HL-60 (cell line): Measurements from ENCODE around the gene SEMA3D.

Experiments used
- GABPA ChIP-seq: IDR thresholded peaks from 2 replicates; pipeline ENCODE4 v1.6.1; 2012; ENCODE audit warnings: low read depth
- TF ChIP-seq, protein P1 (sequence below): IDR thresholded peaks from one replicate; pipeline ENCODE4 v1.5.1; 2011; ENCODE audit warnings: low read length, control low read depth, inconsistent platforms; ENCODE audit not compliant: insufficient read depth
- TF ChIP-seq, protein P2 (sequence below): IDR thresholded peaks from 2 replicates; pipeline ENCODE4 v1.6.1; 2012; ENCODE audit warnings: low read depth; ENCODE audit not compliant: insufficient replicate concordance

DNA sequence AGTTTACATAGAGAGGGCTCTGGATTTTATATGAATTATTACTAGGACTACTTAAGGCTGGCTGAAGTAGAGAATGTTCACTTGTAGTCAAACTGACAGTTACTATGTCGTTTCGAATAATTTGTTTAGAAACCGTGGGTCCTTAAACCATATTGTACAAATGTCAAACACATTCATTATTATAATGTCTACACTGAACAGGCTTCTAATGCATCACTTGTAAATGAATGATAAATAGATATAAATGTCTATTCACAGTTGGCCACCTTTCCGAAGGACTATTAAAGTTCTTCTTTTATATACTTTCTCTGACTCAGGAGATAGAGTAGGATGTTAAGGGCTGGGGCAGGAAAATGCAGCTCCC lies 95.3 kb downstream of the SEMA3D start:
- TF ChIP-seq, protein P1, sequence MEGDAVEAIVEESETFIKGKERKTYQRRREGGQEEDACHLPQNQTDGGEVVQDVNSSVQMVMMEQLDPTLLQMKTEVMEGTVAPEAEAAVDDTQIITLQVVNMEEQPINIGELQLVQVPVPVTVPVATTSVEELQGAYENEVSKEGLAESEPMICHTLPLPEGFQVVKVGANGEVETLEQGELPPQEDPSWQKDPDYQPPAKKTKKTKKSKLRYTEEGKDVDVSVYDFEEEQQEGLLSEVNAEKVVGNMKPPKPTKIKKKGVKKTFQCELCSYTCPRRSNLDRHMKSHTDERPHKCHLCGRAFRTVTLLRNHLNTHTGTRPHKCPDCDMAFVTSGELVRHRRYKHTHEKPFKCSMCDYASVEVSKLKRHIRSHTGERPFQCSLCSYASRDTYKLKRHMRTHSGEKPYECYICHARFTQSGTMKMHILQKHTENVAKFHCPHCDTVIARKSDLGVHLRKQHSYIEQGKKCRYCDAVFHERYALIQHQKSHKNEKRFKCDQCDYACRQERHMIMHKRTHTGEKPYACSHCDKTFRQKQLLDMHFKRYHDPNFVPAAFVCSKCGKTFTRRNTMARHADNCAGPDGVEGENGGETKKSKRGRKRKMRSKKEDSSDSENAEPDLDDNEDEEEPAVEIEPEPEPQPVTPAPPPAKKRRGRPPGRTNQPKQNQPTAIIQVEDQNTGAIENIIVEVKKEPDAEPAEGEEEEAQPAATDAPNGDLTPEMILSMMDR, result no peak
- TF ChIP-seq GABPA, result no peak
- TF ChIP-seq, protein P2, sequence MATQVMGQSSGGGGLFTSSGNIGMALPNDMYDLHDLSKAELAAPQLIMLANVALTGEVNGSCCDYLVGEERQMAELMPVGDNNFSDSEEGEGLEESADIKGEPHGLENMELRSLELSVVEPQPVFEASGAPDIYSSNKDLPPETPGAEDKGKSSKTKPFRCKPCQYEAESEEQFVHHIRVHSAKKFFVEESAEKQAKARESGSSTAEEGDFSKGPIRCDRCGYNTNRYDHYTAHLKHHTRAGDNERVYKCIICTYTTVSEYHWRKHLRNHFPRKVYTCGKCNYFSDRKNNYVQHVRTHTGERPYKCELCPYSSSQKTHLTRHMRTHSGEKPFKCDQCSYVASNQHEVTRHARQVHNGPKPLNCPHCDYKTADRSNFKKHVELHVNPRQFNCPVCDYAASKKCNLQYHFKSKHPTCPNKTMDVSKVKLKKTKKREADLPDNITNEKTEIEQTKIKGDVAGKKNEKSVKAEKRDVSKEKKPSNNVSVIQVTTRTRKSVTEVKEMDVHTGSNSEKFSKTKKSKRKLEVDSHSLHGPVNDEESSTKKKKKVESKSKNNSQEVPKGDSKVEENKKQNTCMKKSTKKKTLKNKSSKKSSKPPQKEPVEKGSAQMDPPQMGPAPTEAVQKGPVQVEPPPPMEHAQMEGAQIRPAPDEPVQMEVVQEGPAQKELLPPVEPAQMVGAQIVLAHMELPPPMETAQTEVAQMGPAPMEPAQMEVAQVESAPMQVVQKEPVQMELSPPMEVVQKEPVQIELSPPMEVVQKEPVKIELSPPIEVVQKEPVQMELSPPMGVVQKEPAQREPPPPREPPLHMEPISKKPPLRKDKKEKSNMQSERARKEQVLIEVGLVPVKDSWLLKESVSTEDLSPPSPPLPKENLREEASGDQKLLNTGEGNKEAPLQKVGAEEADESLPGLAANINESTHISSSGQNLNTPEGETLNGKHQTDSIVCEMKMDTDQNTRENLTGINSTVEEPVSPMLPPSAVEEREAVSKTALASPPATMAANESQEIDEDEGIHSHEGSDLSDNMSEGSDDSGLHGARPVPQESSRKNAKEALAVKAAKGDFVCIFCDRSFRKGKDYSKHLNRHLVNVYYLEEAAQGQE, result no peak
